H1 (cell line): Measurements from ENCODE around the gene F2. TPM values are rescaled to one million over a fixed set of nuclear protein-coding genes. Genes with fewer than 3 reads are reported as not detected.

Experiments
- CTCF ChIA-PET: fragments of 300-600 bp; sonication (Branson Sonifier 250); formaldehyde crosslinking; loops from one replicate; lab custom pipeline; 2021; ENCODE audit not compliant: partially characterized antibody; lab: Charles Lee
- POLR2A ChIA-PET: fragments of 300-600 bp; sonication (Branson Sonifier 250); formaldehyde crosslinking; loops from one replicate; lab custom pipeline; 2021; ENCODE audit warnings: inconsistent platforms; ENCODE audit not compliant: partially characterized antibody; lab: Charles Lee
- DNase-seq, 2 experiments: peaks; one replicate each; pipeline versions ENCODE4 v3.0.0 to v3.0.0-alpha.2; 2010 to 2022; ENCODE audit warnings: low spot score in 2 of 2, low read depth in 1 of 2, mixed read lengths in 1 of 2
- FAIRE-seq: peaks from 2 replicates; lab custom pipeline; 2011; peaks lifted over from hg19 to GRCh38; lab: Jason Lieb, UNC
- H2AFZ ChIP-seq: 2 replicates; pipeline ENCODE4 v1.8.1; 2012; ENCODE audit warnings: low read length, inconsistent platforms
- H2AK5ac ChIP-seq: 2 replicates; pipeline ENCODE4 v1.6.1; 2013; ENCODE audit warnings: low read depth, low read length
- H2BK120ac ChIP-seq: replicated peaks from 2 replicates; pipeline ENCODE3; 2013; ENCODE audit warnings: low read depth, low read length, inconsistent platforms
- H2BK12ac ChIP-seq: 2 replicates; pipeline ENCODE4 v1.6.1; 2013; ENCODE audit warnings: low read depth, low read length
- H2BK15ac ChIP-seq: 2 replicates; pipeline ENCODE4 v1.6.1; 2013; ENCODE audit warnings: low read length
- H2BK20ac ChIP-seq: 2 replicates; pipeline ENCODE4 v1.6.1; 2013; ENCODE audit warnings: low read length
- H2BK5ac ChIP-seq: 2 replicates; pipeline ENCODE4 v1.6.1; 2013; ENCODE audit warnings: low read depth, low read length
- H3K14ac ChIP-seq: 2 replicates; pipeline ENCODE4 v1.6.1; 2013; ENCODE audit warnings: inconsistent platforms; ENCODE audit not compliant: insufficient read length
- H3K18ac ChIP-seq: 2 replicates; pipeline ENCODE4 v1.6.1; 2013; ENCODE audit warnings: low read length; ENCODE audit errors: extremely low read depth
- H3K23ac ChIP-seq: 2 replicates; pipeline ENCODE4 v1.6.1; 2013; ENCODE audit warnings: inconsistent platforms; ENCODE audit not compliant: insufficient read length
- H3K23me2 ChIP-seq: 2 replicates; pipeline ENCODE4 v1.6.1; 2013; ENCODE audit warnings: low read depth, low read length
- H3K27ac ChIP-seq: 2 replicates; pipeline ENCODE4 v1.6.1; 2011; ENCODE audit warnings: low read depth, low read length, inconsistent platforms
- H3K27me3 ChIP-seq, 4 experiments: replicated peaks in 1 of 4; 1 replicate in 1 of 4; 2 replicates in 3 of 4; pipeline versions ENCODE4 v1.6.1 to v1.8.1; 2011 to 2013; ENCODE audit warnings: low read length in 3 of 4, mild to moderate bottlenecking in 3 of 4, inconsistent platforms in 2 of 4, mixed read lengths in 2 of 4, moderate library complexity in 1 of 4; ENCODE audit not compliant: control insufficient read depth in 3 of 4, insufficient read depth in 3 of 4; ENCODE audit errors: extremely low read depth in 1 of 4
- H3K36me3 ChIP-seq, 4 experiments: 2 replicates each; pipeline versions ENCODE4 v1.6.1 to v1.8.1; 2011 to 2013; ENCODE audit warnings: mild to moderate bottlenecking in 4 of 4, low read length in 3 of 4, moderate library complexity in 2 of 4, control low read depth in 1 of 4, inconsistent platforms in 1 of 4; ENCODE audit not compliant: insufficient read depth in 4 of 4, control insufficient read depth in 2 of 4
- H3K4ac ChIP-seq: replicated peaks from 2 replicates; pipeline ENCODE3; 2013; ENCODE audit warnings: low read length, low read depth, mixed read lengths, inconsistent platforms; ENCODE audit not compliant: insufficient read length
- H3K4me1 ChIP-seq, 4 experiments: replicated peaks in 1 of 4; 1 replicate in 1 of 4; 2 replicates in 3 of 4; pipeline versions ENCODE4 v1.6.1 to v1.8.1; 2011 to 2013; ENCODE audit warnings: low read length in 3 of 4, inconsistent platforms in 2 of 4, mixed read lengths in 1 of 4; ENCODE audit not compliant: insufficient read depth in 4 of 4, control insufficient read depth in 3 of 4
- H3K4me2 ChIP-seq, 2 experiments: 2 replicates each; pipeline versions ENCODE4 v1.6.1 to v1.8.1; 2011 to 2013; ENCODE audit warnings: low read depth in 2 of 2, low read length in 2 of 2, control low read depth in 1 of 2, inconsistent platforms in 1 of 2, mild to moderate bottlenecking in 1 of 2; ENCODE audit not compliant: insufficient read depth in 1 of 2
- H3K4me3 ChIP-seq, 4 experiments: fragments of 200-600, 300-600 bp in 1 of 4; sonication (generic), shearing (Covaris generic), sonication (Bioruptor Twin) in 1 of 4; 2 replicates each; pipeline versions ENCODE4 v1.5.1 to v1.8.1; 2011 to 2016; ENCODE audit warnings: low read length in 4 of 4, low read depth in 3 of 4, control low read depth in 2 of 4, inconsistent platforms in 2 of 4, mild to moderate bottlenecking in 2 of 4, mixed read lengths in 1 of 4, moderate library complexity in 1 of 4; ENCODE audit not compliant: insufficient read depth in 2 of 4; ENCODE audit errors: extremely low read depth in 1 of 4
- H3K56ac ChIP-seq: replicated peaks from 2 replicates; pipeline ENCODE3; 2013; ENCODE audit warnings: low read depth, mild to moderate bottlenecking, mixed read lengths, low read length, inconsistent platforms; ENCODE audit not compliant: insufficient read length
- H3K79me1 ChIP-seq: 2 replicates; pipeline ENCODE4 v1.6.1; 2013; ENCODE audit warnings: low read depth, low read length, control low read depth
- H3K79me2 ChIP-seq, 2 experiments: 2 replicates each; pipeline versions ENCODE4 v1.6.1 to v1.8.1; 2012 to 2013; ENCODE audit warnings: low read length in 2 of 2, mild to moderate bottlenecking in 2 of 2, inconsistent platforms in 1 of 2; ENCODE audit not compliant: insufficient read depth in 2 of 2, control insufficient read depth in 1 of 2
- H3K9ac ChIP-seq, 4 experiments: replicated peaks in 1 of 4; 1 replicate in 1 of 4; 2 replicates in 3 of 4; pipeline versions ENCODE4 v1.6.1 to v1.8.1; 2011 to 2013; ENCODE audit warnings: low read depth in 3 of 4, low read length in 3 of 4, control low read depth in 2 of 4, mild to moderate bottlenecking in 2 of 4, moderate library complexity in 2 of 4, inconsistent platforms in 1 of 4; ENCODE audit errors: extremely low read depth in 1 of 4
- H3K9me3 ChIP-seq, 2 experiments: 2 replicates each; pipeline versions ENCODE4 v1.6.1 to v1.8.1; 2012 to 2013; ENCODE audit warnings: mild to moderate bottlenecking in 2 of 2, moderate library complexity in 2 of 2, control low read depth in 1 of 2, inconsistent platforms in 1 of 2, low read depth in 1 of 2, low read length in 1 of 2, mixed read lengths in 1 of 2; ENCODE audit not compliant: insufficient read depth in 2 of 2
- H4K20me1 ChIP-seq, 2 experiments: replicated peaks in 1 of 2; 2 replicates each; pipeline versions ENCODE3 to v1.8.1; 2011 to 2013; ENCODE audit warnings: inconsistent platforms in 2 of 2, low read length in 2 of 2, mild to moderate bottlenecking in 1 of 2; ENCODE audit not compliant: insufficient read depth in 2 of 2, control insufficient read depth in 1 of 2
- H4K5ac ChIP-seq: 2 replicates; pipeline ENCODE4 v1.6.1; 2013; ENCODE audit warnings: low read length, low read depth, mixed read lengths, inconsistent platforms; ENCODE audit not compliant: insufficient read length
- H4K8ac ChIP-seq: 2 replicates; pipeline ENCODE4 v1.8.0; 2013; ENCODE audit warnings: mild to moderate bottlenecking, moderate library complexity, low read length, inconsistent platforms; ENCODE audit not compliant: insufficient read depth; ENCODE audit errors: extremely low read depth
- H4K91ac ChIP-seq: replicated peaks from 2 replicates; pipeline ENCODE3; 2013; ENCODE audit warnings: low read length, mixed read lengths, inconsistent platforms; ENCODE audit not compliant: insufficient read length
- BACH1 ChIP-seq: IDR thresholded peaks from 2 replicates; pipeline ENCODE4 v1.6.1; 2012; ENCODE audit warnings: low read length, improper control_type of control experiment
- CBX5 ChIP-seq: fragments of 300-800, 300-1000 bp; sonication (generic); IDR thresholded peaks from 2 replicates; pipeline ENCODE4 v1.7.1; 2016; ENCODE audit warnings: antibody characterized with exemption, low read length, low read depth
- CHD1 ChIP-seq: IDR thresholded peaks from 2 replicates; pipeline ENCODE4 v1.6.1; 2012; ENCODE audit warnings: low read depth, low read length, improper control_type of control experiment
- CREB1 ChIP-seq: IDR thresholded peaks from 2 replicates; pipeline ENCODE4 v1.6.1; 2012; ENCODE audit warnings: inconsistent platforms
- CTBP2 ChIP-seq: IDR thresholded peaks from 2 replicates; pipeline ENCODE4 v1.7.0; 2011; ENCODE audit warnings: borderline replicate concordance, mild to moderate bottlenecking, moderate library complexity, mixed read lengths, low read length; ENCODE audit not compliant: insufficient read depth, insufficient read length
- FOSL1 ChIP-seq: IDR thresholded peaks from 2 replicates; pipeline ENCODE4 v1.6.1; 2011; ENCODE audit warnings: mild to moderate bottlenecking, low read depth, low read length, moderate library complexity; ENCODE audit not compliant: insufficient read depth
- KDM1A ChIP-seq: fragments of 200-600, 300-600 bp; sonication (generic); IDR thresholded peaks from 2 replicates; pipeline ENCODE4 v1.7.1; 2016; ENCODE audit warnings: mild to moderate bottlenecking, low read length, borderline replicate concordance
- NRF1 ChIP-seq: IDR thresholded peaks from 2 replicates; pipeline ENCODE4 v1.6.1; 2011; ENCODE audit warnings: mild to moderate bottlenecking, low read depth, low read length, improper control_type of control experiment
- WGBS, 2 experiments: shearing (Covaris generic) in 1 of 2; methylation state at CpG; one replicate each; pipeline versions ENCODE4 v1.1.6 to v1.1.7; 2013 to 2015; ENCODE audit warnings: low lambda C conversion rate in 2 of 2, mixed read lengths in 2 of 2, inconsistent platforms in 1 of 2, low coverage in 1 of 2, missing lambda C conversion rate in 1 of 2; ENCODE audit not compliant: insufficient replicate concordance in 2 of 2, insufficient coverage in 1 of 2, insufficient read length in 1 of 2; ENCODE audit errors: extremely low coverage in 1 of 2, missing lambda C conversion rate in 1 of 2; 5-methylcytosine and 5-hydroxymethylcytosine counted together
- polyA plus RNA-seq, 7 experiments: library from polyadenylated mRNA; depleted of rRNA in 3 of 7; stranded (reverse) in 5 of 7; unstranded in 2 of 7; fragments of >200 nt in 5 of 7; fragments of 200-250 nt in 2 of 7; gene quantifications; 1 replicate in 5 of 7; 2 replicates in 1 of 7; 4 replicates in 1 of 7; pipeline versions ENCODE4 v1.2.1 to v1.2.3, GENCODE V29; 2011 to 2013; ENCODE audit warnings: missing spikeins in 2 of 7, mixed read lengths in 2 of 7
- total RNA-seq: library from RNA; stranded (reverse); fragmentation: NEBNext Ultra II Directional; extraction: Animal tissue kit (Norgen Biotek cat#: 25700); gene quantifications from 2 replicates; pipeline ENCODE4 v1.2.1, GENCODE V29; 2021

The F2 gene
- total and polyA plus RNA-seq, 2 of the 8 experiments (the other 6 are each of a cell fraction or from before 2014, with no cell fraction given), result 0.11 TPM; not detected in 1

DNA sequence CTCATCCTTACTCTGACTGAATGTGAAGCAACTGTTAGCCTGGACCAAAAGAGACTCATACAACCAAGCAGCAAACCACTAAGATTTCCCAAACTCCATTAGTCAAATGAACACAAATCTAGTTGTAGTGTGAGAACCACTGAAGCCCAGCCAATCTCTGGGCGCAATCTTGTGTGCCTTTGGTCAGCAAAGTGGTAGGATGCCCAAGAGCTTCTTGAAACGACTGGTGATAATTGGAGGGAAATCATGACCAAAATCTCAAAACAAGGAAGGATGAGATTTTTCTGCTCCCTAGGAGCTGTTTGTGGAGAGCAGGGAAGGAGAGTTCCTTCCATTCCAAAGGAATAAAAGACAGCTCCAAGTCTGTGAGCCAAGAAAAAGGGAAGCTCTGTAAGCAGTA is 24.0 kb downstream of the F2 start:
- H4K20me1 ChIP-seq, result no peaks in the 10 kb centered on the region
- FAIRE-seq (no peak), DNase-seq (no peak)
- no peak overlapping the region for H2BK120ac ChIP-seq
- no peak overlapping the region for H2BK20ac ChIP-seq
- H3K18ac ChIP-seq, result no peak overlapping the region
- no peak overlapping the region for H2BK5ac ChIP-seq
- 87% methylated on average over 2 of the region's 2 CpGs; no CpG with 5 or more reads in 1 of the 2 experiments for WGBS, 2 experiments
- no peak overlapping the region for H3K4me3 ChIP-seq
- ChIA-PET POLR2A (no interaction called here), CTCF (interaction anchor here (0.7 to 1.4 kb wide), 4 partner anchors 8 to 419 kb away, joined by 3 to 5 read pairs (median 3); no protein-coding TSS in a partner anchor)
- TF ChIP-seq CREB1 (no peak), BACH1 (no peak), FOSL1 (no peak), CTBP2 (no peak), CBX5 (no peak), KDM1A (no peak), CHD1 (no peak), NRF1 (no peak)
- no peak overlapping the region for H3K4ac ChIP-seq
- no peak overlapping the region for H2BK15ac ChIP-seq
- no peak overlapping the region for H3K4me2 ChIP-seq
- no peaks in the 10 kb centered on the region for H3K27me3 ChIP-seq
- no peak overlapping the region for H3K23ac ChIP-seq
- H2BK12ac ChIP-seq, result no peak overlapping the region
- H3K4me1 ChIP-seq, result peaks cover 0 to 3% (median 0%) of the 10 kb centered on the region in 4 experiments; a peak in 1 of 7 replicates
- H2AK5ac ChIP-seq, result no peak overlapping the region
- no peak overlapping the region for H4K91ac ChIP-seq
- no peaks in the 10 kb centered on the region for H3K9me3 ChIP-seq
- H3K36me3 ChIP-seq, result peaks cover 17 to 67% (median 57%) of the 10 kb centered on the region in 4 experiments
- no peak overlapping the region for H4K5ac ChIP-seq
- no peak overlapping the region for H4K8ac ChIP-seq
- H3K9ac ChIP-seq, result no peak overlapping the region
- H3K27ac ChIP-seq, result no peak overlapping the region
- H3K14ac ChIP-seq, result no peak overlapping the region
- H2AFZ ChIP-seq, result no peak overlapping the region
- H3K56ac ChIP-seq, result no peak overlapping the region
- H3K23me2 ChIP-seq, result no peaks in the 10 kb centered on the region
- H3K79me2 ChIP-seq, result no peaks in the 10 kb centered on the region
- H3K79me1 ChIP-seq, result no peaks in the 10 kb centered on the region
